ENCODE measurements around the gene YKT6. TPM values are rescaled to one million over a fixed set of nuclear protein-coding genes. Genes with fewer than 3 reads are reported as not detected.

YKT6 gene
- total RNA-seq, 1 donor from 2014 or later = 58.7 TPM

DNA sequence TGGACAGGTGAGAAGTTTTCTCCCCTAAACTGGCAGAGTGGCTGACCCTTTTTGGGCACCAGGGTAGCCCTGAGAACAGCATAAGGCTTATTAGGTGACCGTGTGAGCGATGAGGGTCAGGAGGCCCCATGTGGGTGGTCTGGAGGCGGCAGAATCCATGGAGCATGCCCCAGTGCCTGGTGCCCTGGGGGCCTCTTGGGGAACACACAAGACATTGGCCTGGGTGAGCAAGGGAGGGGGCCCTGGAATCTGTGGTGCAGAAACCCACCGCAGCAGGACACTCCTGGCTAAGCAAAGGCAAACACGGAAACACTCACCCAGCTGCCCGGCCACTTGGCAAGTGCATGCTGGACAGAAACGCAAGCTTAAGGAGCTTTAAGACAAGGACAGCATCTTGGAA, 29.5 kb downstream of the YKT6 start:
- ATAC-seq = no peak
- no peak for DNase-seq
- no peaks in the 10 kb centered on the region for H3K4me1 ChIP-seq
- H3K9me3 ChIP-seq = no peaks in the 10 kb centered on the region
- H3K27ac ChIP-seq = no peak overlapping the region
- H3K27me3 ChIP-seq (ENCODE audit: low read depth) = peaks cover 19% of the 10 kb centered on the region
- no peaks in the 10 kb centered on the region for H3K36me3 ChIP-seq
- H3K4me3 ChIP-seq = no peak overlapping the region
- intact Hi-C loops (cut with DNase I) = no loop called here
- TF ChIP-seq, protein P1, sequence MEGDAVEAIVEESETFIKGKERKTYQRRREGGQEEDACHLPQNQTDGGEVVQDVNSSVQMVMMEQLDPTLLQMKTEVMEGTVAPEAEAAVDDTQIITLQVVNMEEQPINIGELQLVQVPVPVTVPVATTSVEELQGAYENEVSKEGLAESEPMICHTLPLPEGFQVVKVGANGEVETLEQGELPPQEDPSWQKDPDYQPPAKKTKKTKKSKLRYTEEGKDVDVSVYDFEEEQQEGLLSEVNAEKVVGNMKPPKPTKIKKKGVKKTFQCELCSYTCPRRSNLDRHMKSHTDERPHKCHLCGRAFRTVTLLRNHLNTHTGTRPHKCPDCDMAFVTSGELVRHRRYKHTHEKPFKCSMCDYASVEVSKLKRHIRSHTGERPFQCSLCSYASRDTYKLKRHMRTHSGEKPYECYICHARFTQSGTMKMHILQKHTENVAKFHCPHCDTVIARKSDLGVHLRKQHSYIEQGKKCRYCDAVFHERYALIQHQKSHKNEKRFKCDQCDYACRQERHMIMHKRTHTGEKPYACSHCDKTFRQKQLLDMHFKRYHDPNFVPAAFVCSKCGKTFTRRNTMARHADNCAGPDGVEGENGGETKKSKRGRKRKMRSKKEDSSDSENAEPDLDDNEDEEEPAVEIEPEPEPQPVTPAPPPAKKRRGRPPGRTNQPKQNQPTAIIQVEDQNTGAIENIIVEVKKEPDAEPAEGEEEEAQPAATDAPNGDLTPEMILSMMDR (IDR thresholded peaks at IDR 0.05) = no peak

DNA sequence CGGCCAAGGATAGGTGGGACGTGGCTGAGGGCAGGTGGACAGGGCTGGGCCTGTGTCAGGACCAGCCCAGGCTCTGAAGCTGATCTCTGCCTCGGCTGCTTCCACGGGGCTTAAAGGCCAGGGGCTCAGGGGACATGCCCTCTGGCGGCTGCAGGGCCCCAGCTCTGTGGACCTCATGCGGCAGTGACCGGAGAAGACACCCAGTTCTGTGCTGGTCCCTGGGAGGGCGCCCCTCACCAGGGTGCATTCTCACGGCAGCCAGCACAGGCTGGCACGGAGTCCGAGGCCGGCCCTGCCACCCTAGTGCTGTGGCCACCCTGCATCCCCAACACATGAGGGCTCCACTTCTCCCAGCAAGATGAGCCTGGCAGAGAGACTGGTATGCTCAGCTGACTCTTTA, 30.3 kb downstream of the YKT6 start:
- no peak for ATAC-seq
- intact Hi-C loops (cut with DNase I) = no loop called here
- Histone ChIP-seq H3K27ac (no peak overlapping the region), H3K27me3 (ENCODE audit: low read depth) (peaks cover 11% of the 10 kb centered on the region), H3K9me3 (no peaks in the 10 kb centered on the region), H3K4me3 (no peak overlapping the region), H3K4me1 (no peaks in the 10 kb centered on the region), H3K36me3 (no peaks in the 10 kb centered on the region)
- DNase-seq = no peak
- TF ChIP-seq, protein P1 (IDR thresholded peaks at IDR 0.05) = no peak

DNA sequence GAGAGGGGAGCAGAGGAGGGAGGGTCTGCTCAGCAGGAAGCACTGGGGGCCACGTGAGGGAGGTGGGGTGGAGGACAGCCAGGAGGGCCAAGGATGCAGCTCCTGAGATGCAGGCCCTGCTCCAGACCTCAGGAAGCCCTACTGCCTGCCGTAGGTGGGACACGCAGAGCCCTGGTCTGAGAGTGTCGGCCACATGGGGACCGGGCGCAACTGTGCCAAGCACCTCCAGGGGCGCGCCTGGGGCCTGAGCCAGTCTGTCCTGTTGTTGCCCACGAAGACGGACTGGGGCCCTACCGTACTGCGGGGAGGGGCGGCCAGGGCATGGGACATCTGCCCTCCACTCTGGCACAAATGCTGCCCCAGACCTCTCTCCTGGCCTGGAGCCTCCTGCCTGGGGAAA, 31.6 kb downstream of the YKT6 start:
- H3K9me3 ChIP-seq = no peaks in the 10 kb centered on the region
- TF ChIP-seq, protein P1 (IDR thresholded peaks at IDR 0.05) = no peak
- no peak overlapping the region for H3K4me3 ChIP-seq
- intact Hi-C loops (cut with DNase I) = no loop called here
- no peak for DNase-seq
- peaks cover 7% of the 10 kb centered on the region for H3K27me3 ChIP-seq (ENCODE audit: low read depth)
- no peak overlapping the region for H3K27ac ChIP-seq
- no peaks in the 10 kb centered on the region for H3K4me1 ChIP-seq
- ATAC-seq = no peak
- H3K36me3 ChIP-seq = no peaks in the 10 kb centered on the region

DNA sequence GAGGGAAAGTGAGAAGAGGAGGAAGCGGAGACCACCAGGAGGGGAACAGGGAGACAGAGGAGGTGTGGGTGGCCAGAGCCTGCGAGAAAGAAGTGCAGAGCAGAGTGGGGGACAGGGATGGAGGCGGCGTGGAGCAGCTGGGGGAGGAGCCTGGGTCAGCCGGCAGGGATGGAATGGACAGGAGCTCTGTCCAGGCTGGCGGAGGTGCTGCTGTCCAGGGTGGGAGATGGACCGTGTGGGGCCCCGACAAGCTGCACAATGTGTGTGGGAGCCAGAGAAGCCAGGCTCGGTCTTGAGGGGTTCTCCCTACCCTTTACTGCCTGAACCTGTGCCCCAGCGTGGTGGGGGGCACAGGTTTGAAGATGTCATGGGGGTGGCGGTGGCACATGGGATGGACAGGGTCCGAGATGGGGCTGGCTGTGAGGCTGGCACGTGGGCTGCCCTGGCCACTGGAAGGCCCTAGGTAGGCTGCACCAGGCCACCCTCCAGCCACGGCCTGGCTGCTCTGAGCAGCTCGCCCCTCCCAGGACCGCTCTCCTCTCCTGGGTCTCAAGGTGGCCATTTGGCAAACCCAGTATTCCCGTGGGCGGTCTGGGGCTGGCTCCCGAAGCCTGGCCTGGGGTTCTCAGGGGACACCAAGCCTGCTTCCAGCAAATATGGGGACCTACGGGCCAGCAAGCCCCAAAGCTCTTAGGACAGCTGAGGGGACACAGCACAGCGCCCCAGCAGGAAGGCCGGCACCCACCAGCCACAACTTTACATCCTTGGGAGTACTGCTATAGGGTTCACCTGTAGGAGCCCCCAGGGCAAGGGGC, 32.3 kb downstream of the YKT6 start:
- Histone ChIP-seq H3K27ac (no peak overlapping the region), H3K27me3 (ENCODE audit: low read depth) (peaks cover 5% of the 10 kb centered on the region), H3K36me3 (no peaks in the 10 kb centered on the region), H3K4me1 (no peaks in the 10 kb centered on the region), H3K9me3 (no peaks in the 10 kb centered on the region), H3K4me3 (no peak overlapping the region)
- no peak for DNase-seq
- intact Hi-C loops (cut with DNase I) = no loop called here
- TF ChIP-seq, protein P1 (IDR thresholded peaks at IDR 0.05) = no peak
- ATAC-seq = no peak

DNA sequence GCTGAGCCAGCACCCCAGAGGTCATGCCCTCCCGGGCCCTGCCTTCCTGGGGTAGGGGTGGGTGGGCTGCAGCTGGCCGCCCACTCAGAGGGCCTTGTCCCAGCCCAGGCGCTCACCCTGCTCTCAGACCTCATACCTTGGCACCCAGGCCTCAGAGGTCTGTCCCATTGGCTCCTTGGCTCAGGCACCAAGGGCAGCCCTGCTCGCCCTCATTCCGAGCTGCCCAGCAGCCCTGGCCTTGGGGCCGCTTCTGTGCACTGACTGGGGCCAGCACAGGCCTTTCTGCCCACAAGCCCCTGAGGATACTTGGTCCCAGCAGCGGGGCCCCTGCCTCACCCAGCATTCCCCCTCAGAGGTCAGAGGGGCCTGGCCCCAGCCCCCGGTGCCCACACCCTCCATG, 34.3 kb downstream of the YKT6 start:
- Histone ChIP-seq H3K36me3 (no peaks in the 10 kb centered on the region), H3K4me1 (no peaks in the 10 kb centered on the region), H3K4me3 (no peak overlapping the region), H3K27me3 (ENCODE audit: low read depth) (peaks cover 4% of the 10 kb centered on the region), H3K9me3 (no peaks in the 10 kb centered on the region), H3K27ac (no peak overlapping the region)
- TF ChIP-seq, protein P1 (IDR thresholded peaks at IDR 0.05) = no peak
- no peak for ATAC-seq
- intact Hi-C loops (cut with DNase I) = no loop called here
- DNase-seq = no peak

All from lower lobe of right lung (tissue), 2 donors.